ENCODE measurements around the gene ATP13A5. TPM values are rescaled to one million over a fixed set of nuclear protein-coding genes. Genes with fewer than 3 reads are reported as not detected.

The ATP13A5 gene
- total RNA-seq, 2 experiments from 2014 or later, result not detected

GRCh38 chr3:193313061-193313958, 65.2 kb downstream of the ATP13A5 start:
- no peak overlapping the region for H3K27ac Mint-ChIP-seq
- DNase-seq, result no peak
- H3K4me3 Mint-ChIP-seq, result no peak overlapping the region

GRCh38 chr3:193310914-193311723, 67.4 kb downstream of the ATP13A5 start:
- no peaks in the 10 kb centered on the region for H3K27me3 Mint-ChIP-seq
- no peaks in the 10 kb centered on the region for H3K4me1 Mint-ChIP-seq
- H3K9me3 Mint-ChIP-seq, result no peaks in the 10 kb centered on the region
- H3K27ac Mint-ChIP-seq, result no peak overlapping the region
- no peak for DNase-seq
- H3K4me3 Mint-ChIP-seq, result no peak overlapping the region
- no peaks in the 10 kb centered on the region for H3K36me3 Mint-ChIP-seq

More at GRCh38 chr3:193313061-193313958, 65.2 kb downstream of the ATP13A5 start:
- H3K9me3 Mint-ChIP-seq, result no peaks in the 10 kb centered on the region
- H3K27me3 Mint-ChIP-seq, result peaks cover 7% of the 10 kb centered on the region
- H3K36me3 Mint-ChIP-seq, result no peaks in the 10 kb centered on the region
- no peaks in the 10 kb centered on the region for H3K4me1 Mint-ChIP-seq

- Mint-ChIP-seq H3K36me3 (no peaks in the 10 kb centered on the region), H3K9me3 (no peaks in the 10 kb centered on the region), H3K4me3 (no peak overlapping the region), H3K4me1 (no peaks in the 10 kb centered on the region), H3K27me3 (peaks cover 7% of the 10 kb centered on the region), H3K27ac (no peak overlapping the region)
- no peak for DNase-seq
These were observed 73.2 kb downstream of the ATP13A5 start for GRCh38 chr3:193305356-193305755.

- no peaks in the 10 kb centered on the region for H3K9me3 Mint-ChIP-seq
- no peaks in the 10 kb centered on the region for H3K36me3 Mint-ChIP-seq
- no peak for DNase-seq
- peaks cover 7% of the 10 kb centered on the region for H3K27me3 Mint-ChIP-seq
- no peaks in the 10 kb centered on the region for H3K4me1 Mint-ChIP-seq
- H3K27ac Mint-ChIP-seq, result no peak overlapping the region
- no peak overlapping the region for H3K4me3 Mint-ChIP-seq
These were observed 77.1 kb downstream of the ATP13A5 start for GRCh38 chr3:193301433-193301832.

DNA sequence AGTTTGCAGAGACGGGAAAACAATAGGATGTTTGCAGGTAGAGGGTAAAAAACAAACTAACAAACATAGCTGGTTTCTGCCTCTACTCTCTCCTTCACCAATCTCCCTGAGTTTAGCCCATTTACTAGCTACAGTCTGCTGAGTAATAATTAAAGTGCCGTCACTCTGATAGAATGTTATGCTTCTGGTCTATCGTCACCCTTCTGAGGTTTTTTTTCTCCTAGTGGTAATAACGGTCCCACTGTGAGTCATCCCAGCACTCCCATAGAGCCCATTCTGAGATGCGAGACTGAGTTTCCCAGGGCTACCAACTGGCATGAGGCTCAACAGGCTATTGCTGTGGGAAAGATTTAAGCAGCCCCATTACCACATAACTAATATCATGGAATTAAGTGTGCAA, 81.1 kb downstream of the ATP13A5 start:
- peaks cover 2% of the 10 kb centered on the region for H3K9me3 Mint-ChIP-seq
- H3K27me3 Mint-ChIP-seq, result no peaks in the 10 kb centered on the region
- H3K4me3 Mint-ChIP-seq, result no peak overlapping the region
- no peaks in the 10 kb centered on the region for H3K36me3 Mint-ChIP-seq
- H3K4me1 Mint-ChIP-seq, result no peaks in the 10 kb centered on the region
- H3K27ac Mint-ChIP-seq, result no peak overlapping the region
- no peak for DNase-seq

DNA sequence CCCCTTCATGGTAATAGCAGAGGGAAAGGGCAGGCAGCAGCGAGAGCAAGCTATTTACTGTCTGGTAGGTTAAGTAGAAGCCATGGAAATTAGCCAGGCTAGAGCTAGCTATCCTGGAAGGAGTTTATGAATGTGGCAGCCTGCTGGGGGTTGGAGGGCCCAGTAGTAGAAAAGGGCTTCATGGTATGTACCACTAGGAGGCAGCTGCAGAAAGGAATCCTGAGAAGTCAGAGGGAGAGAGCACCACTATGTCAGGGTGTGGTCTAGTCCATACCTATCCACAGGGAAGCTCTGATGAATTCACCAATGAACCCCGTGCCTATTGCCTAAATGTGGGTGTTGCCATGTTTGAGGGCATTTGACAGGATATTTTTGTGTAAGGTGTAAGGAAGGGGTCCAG, 82.6 kb downstream of the ATP13A5 start:
- Mint-ChIP-seq H3K4me3 (no peak overlapping the region), H3K4me1 (no peaks in the 10 kb centered on the region), H3K36me3 (no peaks in the 10 kb centered on the region), H3K27ac (no peak overlapping the region), H3K9me3 (peaks cover 2% of the 10 kb centered on the region), H3K27me3 (no peaks in the 10 kb centered on the region)
- DNase-seq, result no peak

- no peaks in the 10 kb centered on the region for H3K27me3 Mint-ChIP-seq
- H3K36me3 Mint-ChIP-seq, result no peaks in the 10 kb centered on the region
- peaks cover 7% of the 10 kb centered on the region for H3K9me3 Mint-ChIP-seq
- no peak overlapping the region for H3K27ac Mint-ChIP-seq
- no peak overlapping the region for H3K4me3 Mint-ChIP-seq
- DNase-seq, result no peak
- H3K4me1 Mint-ChIP-seq, result no peaks in the 10 kb centered on the region
These were observed 86.2 kb downstream of the ATP13A5 start for GRCh38 chr3:193292386-193292785.

DNA sequence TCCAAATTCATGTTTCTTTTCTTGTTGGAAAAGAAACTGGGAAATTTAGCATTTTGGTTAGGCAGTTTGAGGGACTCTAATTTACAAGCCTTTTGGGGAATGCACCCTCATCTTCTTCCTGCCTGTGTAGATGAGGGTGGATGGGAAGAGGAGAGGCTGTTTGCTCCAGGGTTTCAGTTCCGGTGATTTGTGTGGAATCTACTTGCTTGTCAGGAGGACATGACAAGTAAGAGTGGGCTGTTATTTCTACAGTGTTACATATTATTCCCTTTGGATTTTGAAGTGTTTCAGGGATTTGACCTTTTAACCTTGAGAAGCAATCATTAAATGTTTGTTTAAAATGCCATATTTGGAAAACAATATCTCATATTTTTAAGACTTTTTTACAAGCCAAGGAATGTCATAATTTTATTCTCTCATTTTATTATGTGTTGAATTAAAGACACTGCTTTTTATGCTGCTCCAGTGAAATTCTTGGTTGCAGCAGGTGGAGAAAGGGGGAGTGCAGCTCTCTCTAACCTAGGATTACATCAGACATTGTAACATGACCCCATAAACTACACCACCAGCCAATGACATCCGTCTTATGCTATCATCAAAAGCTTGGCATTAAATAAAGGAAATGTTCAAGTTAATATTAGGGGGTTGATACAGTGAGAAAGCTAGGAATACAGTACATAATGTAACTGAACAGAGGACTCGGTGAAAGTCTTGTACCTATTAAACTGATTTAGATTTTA, 107.3 kb downstream of the ATP13A5 start:
- H3K36me3 Mint-ChIP-seq, result no peaks in the 10 kb centered on the region
- DNase-seq, result no peak
- no peak overlapping the region for H3K27ac Mint-ChIP-seq
- H3K27me3 Mint-ChIP-seq, result peaks cover 5% of the 10 kb centered on the region
- H3K9me3 Mint-ChIP-seq, result no peaks in the 10 kb centered on the region
- H3K4me3 Mint-ChIP-seq, result no peak overlapping the region
- no peaks in the 10 kb centered on the region for H3K4me1 Mint-ChIP-seq

DNA sequence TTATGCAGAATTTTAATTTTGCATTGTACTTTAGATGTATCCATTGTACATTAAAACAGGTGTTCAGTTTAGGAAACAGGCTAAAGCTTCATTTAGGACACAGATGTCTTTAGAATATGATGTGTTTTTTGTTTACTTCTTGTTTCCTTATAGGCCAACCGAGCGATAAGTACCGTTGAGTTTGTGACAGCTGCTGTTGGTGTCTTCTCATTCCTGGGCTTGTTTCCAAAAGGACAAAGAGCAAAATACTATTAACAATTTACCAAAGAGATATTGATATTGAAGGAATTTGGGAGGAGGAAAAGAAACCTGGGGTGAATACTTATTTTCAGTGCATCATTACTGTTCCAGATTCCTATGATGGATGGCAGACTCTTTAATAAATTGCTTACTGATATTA, 108.1 kb downstream of the ATP13A5 start:
- Mint-ChIP-seq H3K9me3 (no peaks in the 10 kb centered on the region), H3K36me3 (no peaks in the 10 kb centered on the region), H3K4me3 (no peak overlapping the region), H3K27me3 (peaks cover 5% of the 10 kb centered on the region), H3K4me1 (no peaks in the 10 kb centered on the region), H3K27ac (no peak overlapping the region)
- DNase-seq, result no peak

- no peak overlapping the region for H3K27ac Mint-ChIP-seq
- peaks cover 3% of the 10 kb centered on the region for H3K27me3 Mint-ChIP-seq
- no peaks in the 10 kb centered on the region for H3K4me1 Mint-ChIP-seq
- no peaks in the 10 kb centered on the region for H3K36me3 Mint-ChIP-seq
- H3K4me3 Mint-ChIP-seq, result no peak overlapping the region
- H3K9me3 Mint-ChIP-seq, result no peaks in the 10 kb centered on the region
- no peak for DNase-seq
These were observed 109.1 kb downstream of the ATP13A5 start for GRCh38 chr3:193269343-193270028.

- no peak overlapping the region for H3K4me3 Mint-ChIP-seq
- no peaks in the 10 kb centered on the region for H3K4me1 Mint-ChIP-seq
These were observed 115.8 kb downstream of the ATP13A5 start for GRCh38 chr3:193262707-193263106.

DNA sequence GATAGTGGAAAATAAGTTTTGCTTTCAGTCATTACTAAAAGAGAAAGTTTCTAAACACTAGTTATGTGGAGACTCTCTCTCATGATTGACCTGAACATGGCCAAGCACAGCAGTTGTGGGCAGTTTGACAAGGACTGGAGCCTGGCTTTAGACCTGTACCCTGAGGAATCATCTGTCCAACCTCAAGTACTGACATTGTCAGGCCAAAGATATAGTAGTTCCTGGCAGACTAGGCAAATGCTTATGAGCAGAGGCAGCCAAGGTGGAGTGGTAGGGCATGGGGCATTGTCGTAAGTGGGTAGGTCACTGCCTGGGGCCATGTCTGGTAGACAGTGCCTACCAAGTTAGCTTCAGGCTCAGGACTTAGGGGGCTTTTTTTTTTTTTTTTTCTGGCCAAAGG, 116.6 kb downstream of the ATP13A5 start:
- H3K4me1 Mint-ChIP-seq, result no peaks in the 10 kb centered on the region
- no peaks in the 10 kb centered on the region for H3K36me3 Mint-ChIP-seq
- no peak overlapping the region for H3K27ac Mint-ChIP-seq
- no peak for DNase-seq
- H3K9me3 Mint-ChIP-seq, result no peaks in the 10 kb centered on the region
- H3K27me3 Mint-ChIP-seq, result peaks cover 10% of the 10 kb centered on the region
- no peak overlapping the region for H3K4me3 Mint-ChIP-seq

More at GRCh38 chr3:193262707-193263106, 115.8 kb downstream of the ATP13A5 start:
- H3K36me3 Mint-ChIP-seq, result no peaks in the 10 kb centered on the region
- H3K9me3 Mint-ChIP-seq, result no peaks in the 10 kb centered on the region
- H3K27ac Mint-ChIP-seq, result no peak overlapping the region
- no peak for DNase-seq
- peaks cover 6% of the 10 kb centered on the region for H3K27me3 Mint-ChIP-seq

DNA sequence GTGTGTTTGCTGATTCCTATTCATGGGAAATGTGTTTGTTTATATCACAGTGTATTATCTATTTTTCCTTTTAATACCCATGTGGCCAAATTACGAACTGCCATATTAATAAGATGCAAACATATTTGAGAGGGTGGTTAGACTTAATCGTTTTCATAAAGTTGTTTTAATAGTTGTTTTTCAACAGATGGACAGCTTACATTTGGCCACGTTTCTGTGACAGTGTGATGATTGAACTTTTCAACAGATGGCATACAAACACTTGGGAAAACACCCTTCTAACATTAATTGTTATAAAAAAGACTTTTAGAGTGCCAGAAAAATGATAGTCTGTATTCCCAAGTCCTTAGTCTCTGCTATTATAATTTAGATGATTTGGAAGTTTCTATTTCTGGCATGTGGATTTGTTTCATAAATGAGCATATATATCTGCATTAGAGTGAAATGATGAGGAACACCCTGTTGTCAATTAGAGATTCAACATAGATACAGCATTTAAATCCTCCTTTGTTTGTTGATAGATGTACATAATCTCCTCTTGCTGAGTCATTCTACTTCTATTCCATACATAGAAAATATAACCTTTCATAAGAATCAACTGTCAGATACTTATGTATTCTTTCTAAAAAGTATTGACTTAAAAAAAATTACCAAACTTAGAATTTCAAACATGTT, 124.4 kb downstream of the ATP13A5 start:
- Mint-ChIP-seq H3K4me3 (no peak overlapping the region), H3K27ac (no peak overlapping the region), H3K9me3 (peaks cover 12% of the 10 kb centered on the region), H3K36me3 (no peaks in the 10 kb centered on the region), H3K27me3 (peaks cover 13% of the 10 kb centered on the region), H3K4me1 (no peaks in the 10 kb centered on the region)
- DNase-seq, result no peak

- Mint-ChIP-seq H3K36me3 (no peaks in the 10 kb centered on the region), H3K9me3 (peaks cover 23% of the 10 kb centered on the region), H3K4me3 (no peak overlapping the region), H3K4me1 (no peaks in the 10 kb centered on the region), H3K27me3 (peaks cover 4% of the 10 kb centered on the region), H3K27ac (no peak overlapping the region)
- DNase-seq, result no peak
These were observed 128.1 kb downstream of the ATP13A5 start for GRCh38 chr3:193250492-193250891.
